Ovary (tissue), 9 donors: ENCODE results near the gene ABCF2. TPM values are rescaled to one million over a fixed set of nuclear protein-coding genes. Genes with fewer than 3 reads are reported as not detected.

Experiments
- DNase-seq, 5 donors: peaks; one replicate each; pipeline ENCODE4 v3.0.0-alpha.2; 2019 to 2020
- H3K27ac ChIP-seq, 2 donors: fragments of 200-600 bp; one replicate each; pipeline versions ENCODE4 v1.5.1 to v1.8.0; 2019 to 2022
- H3K27me3 ChIP-seq: fragments of 200-600 bp; one replicate; pipeline ENCODE4 v1.8.0; 2022
- H3K36me3 ChIP-seq: fragments of 200-600 bp; sonication (generic); one replicate; pipeline ENCODE4 v1.5.1; 2019
- H3K4me1 ChIP-seq: one replicate; pipeline ENCODE4 v1.8.1; 2013; ENCODE audit warnings: mild to moderate bottlenecking, moderate library complexity; ENCODE audit not compliant: insufficient read depth
- H3K4me3 ChIP-seq: fragments of 200-600 bp; sonication (generic); one replicate; pipeline ENCODE4 v1.5.1; 2017
- H3K9me3 ChIP-seq, 2 donors: fragments of 200-600 bp in 1 of 2; sonication (generic) in 1 of 2; one replicate each; pipeline versions ENCODE4 v1.5.1 to v1.8.1; 2013 to 2019; ENCODE audit warnings: mild to moderate bottlenecking in 1 of 2, moderate library complexity in 1 of 2
- EP300 ChIP-seq: sonication (generic); formaldehyde crosslinking; IDR thresholded peaks from one replicate; pipeline ENCODE4 v1.6.1; 2017; ENCODE audit warnings: antibody characterized with exemption
- POLR2A ChIP-seq: fragments of 450-650 bp; IDR thresholded peaks from one replicate; pipeline ENCODE4 v1.6.1; 2017; ENCODE audit warnings: antibody characterized with exemption, mild to moderate bottlenecking, moderate library complexity
- WGBS, 3 donors: extraction: QIAGEN DNeasy Blood & Tissue Kit in 1 of 3; methylation state at CpG; one replicate each; pipeline versions ENCODE4 v1.1.5 to v1.1.7; 2013 to 2017; 5-methylcytosine and 5-hydroxymethylcytosine counted together
- intact Hi-C, 4 donors: fragments of 100-400 bp; cut with DNase I; formaldehyde crosslinking; loops; one replicate each; pipeline versions ENCODE4 v1.11.0 to v1.15.1; 2022 to 2023
- polyA plus RNA-seq, 2 donors: library from polyadenylated mRNA; stranded (reverse); fragments of 200-250 nt in 1 of 2; fragments of 350-450 nt in 1 of 2; fragmentation: Illumina TruSeq in 1 of 2; extraction: RNeasy Lipid Tissue Mini Kit (QIAGEN cat#74804) in 1 of 2; gene quantifications; one replicate each; pipeline ENCODE4 v1.2.3, GENCODE V29; 2013 to 2014
- total RNA-seq, 7 donors: library from RNA; depleted of rRNA in 2 of 7; stranded (reverse); fragments of >200 nt in 2 of 7; fragmentation: NEBNext Ultra II Directional in 3 of 7; extraction: Animal tissue kit (Norgen Biotek cat#: 25700) in 3 of 7; gene quantifications; one replicate each; pipeline versions ENCODE4 v1.1.0 to v1.2.4, GENCODE V29; 2016 to 2023
- TF ChIP-seq, protein P1 (sequence below), 3 donors: fragments of 450-650 bp in 2 of 3; fragments of 200-600 bp in 1 of 3; IDR thresholded peaks; one replicate each; pipeline versions ENCODE4 v1.5.1 to v1.8.0; 2016 to 2022; ENCODE audit warnings: antibody characterized with exemption in 3 of 3, mild to moderate bottlenecking in 1 of 3
- donor health status: DM: no; HTN: no; CAD: no; lungs with moderate emphysema.
- donor health status: DM: no; HTN: no; CAD: no.
- donor health status: Bipolar disorder and iron deficiency.
- donor health status: DM: yes; HTN: yes; CAD: no.
- donor health status: DM: no; HTN: no; CAD: no.
- donor health status: DM: yes; HTN: yes; CAD: no.

Gene ABCF2
- total and polyA plus RNA-seq, 9 donors: 13.6 to 40.3 (median 27.6) TPM

DNA sequence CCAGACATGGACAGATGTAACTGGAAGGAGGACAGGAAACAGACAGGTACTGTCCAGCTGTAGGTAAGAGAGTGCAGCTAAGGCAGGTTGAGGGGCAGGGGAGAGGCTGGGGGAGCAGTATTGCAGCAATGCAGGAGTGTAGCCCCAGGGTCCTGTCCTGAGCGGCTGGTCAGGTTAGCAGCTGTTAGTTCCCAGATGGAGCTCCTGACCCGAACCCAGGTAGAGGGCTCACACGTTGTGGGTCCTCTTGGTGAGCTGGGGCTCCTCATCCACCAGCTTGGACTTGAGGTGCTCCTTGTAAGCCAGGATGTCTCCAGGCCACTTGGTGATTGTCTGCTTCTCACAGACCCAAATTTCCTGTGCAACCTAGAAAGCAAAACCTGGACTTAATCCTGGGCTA lies 13.2 kb downstream of the ABCF2 start:
- 58 to 72% (median 66%) methylated on average over 3 of the region's 3 CpGs for WGBS, 3 donors
- Histone ChIP-seq H3K4me3 (no peak overlapping the region), H3K27me3 (no peaks in the 10 kb centered on the region), H3K9me3 (no peaks in the 10 kb centered on the region), H3K27ac (no peak overlapping the region), H3K4me1 (no peaks in the 10 kb centered on the region), H3K36me3 (no peaks in the 10 kb centered on the region)
- DNase-seq: no peak
- TF ChIP-seq, protein P1, sequence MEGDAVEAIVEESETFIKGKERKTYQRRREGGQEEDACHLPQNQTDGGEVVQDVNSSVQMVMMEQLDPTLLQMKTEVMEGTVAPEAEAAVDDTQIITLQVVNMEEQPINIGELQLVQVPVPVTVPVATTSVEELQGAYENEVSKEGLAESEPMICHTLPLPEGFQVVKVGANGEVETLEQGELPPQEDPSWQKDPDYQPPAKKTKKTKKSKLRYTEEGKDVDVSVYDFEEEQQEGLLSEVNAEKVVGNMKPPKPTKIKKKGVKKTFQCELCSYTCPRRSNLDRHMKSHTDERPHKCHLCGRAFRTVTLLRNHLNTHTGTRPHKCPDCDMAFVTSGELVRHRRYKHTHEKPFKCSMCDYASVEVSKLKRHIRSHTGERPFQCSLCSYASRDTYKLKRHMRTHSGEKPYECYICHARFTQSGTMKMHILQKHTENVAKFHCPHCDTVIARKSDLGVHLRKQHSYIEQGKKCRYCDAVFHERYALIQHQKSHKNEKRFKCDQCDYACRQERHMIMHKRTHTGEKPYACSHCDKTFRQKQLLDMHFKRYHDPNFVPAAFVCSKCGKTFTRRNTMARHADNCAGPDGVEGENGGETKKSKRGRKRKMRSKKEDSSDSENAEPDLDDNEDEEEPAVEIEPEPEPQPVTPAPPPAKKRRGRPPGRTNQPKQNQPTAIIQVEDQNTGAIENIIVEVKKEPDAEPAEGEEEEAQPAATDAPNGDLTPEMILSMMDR (IDR thresholded peaks at IDR 0.05): no peak
- TF ChIP-seq POLR2A: no peak
- no peak for TF ChIP-seq EP300
- intact Hi-C loops: no loop called here

- Histone ChIP-seq H3K4me1 (no peaks in the 10 kb centered on the region), H3K36me3 (no peaks in the 10 kb centered on the region)
- intact Hi-C loops: no loop called here
Measured at GRCh38 chr7:151212626-151213025, 14.4 kb downstream of the ABCF2 start.

DNA sequence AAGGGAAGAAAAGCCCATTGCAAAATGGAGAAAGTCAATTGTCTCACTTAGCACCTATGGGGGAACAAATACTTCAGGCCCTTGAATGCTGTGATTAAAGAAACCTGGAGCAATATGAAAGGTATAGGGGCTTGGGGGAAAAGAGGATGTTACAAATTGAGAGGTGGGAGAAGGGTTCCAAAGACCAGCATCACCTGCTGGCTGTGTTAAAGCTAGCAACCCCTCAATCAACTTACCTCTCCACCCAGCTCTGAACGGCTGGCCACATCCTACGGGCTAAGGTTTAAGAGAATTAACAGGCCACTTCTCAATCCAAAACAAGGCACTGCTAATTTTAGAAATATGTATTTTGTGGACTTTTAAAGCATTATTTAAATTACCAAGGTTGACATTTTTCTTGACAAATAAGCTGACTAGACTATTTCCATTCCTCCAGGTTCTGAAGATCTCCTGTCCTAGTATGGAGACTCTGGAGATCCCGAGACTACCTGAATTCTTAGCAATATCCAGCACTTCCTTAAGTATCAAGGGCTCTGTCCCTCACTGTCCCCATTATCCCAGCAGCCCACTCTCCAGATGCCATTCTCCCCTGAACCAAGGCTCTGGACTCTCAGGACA lies 15.7 kb downstream of the ABCF2 start:
- Histone ChIP-seq H3K4me1 (no peaks in the 10 kb centered on the region), H3K27me3 (no peaks in the 10 kb centered on the region), H3K4me3 (no peak overlapping the region), H3K27ac (no peak overlapping the region), H3K36me3 (no peaks in the 10 kb centered on the region), H3K9me3 (no peaks in the 10 kb centered on the region)
- WGBS, 3 donors: 66 to 82% (median 78%) methylated on average over 3 of the region's 3 CpGs
- intact Hi-C loops: no loop called here
- no peak for DNase-seq
- TF ChIP-seq POLR2A: no peak
- no peak for TF ChIP-seq EP300
- TF ChIP-seq, protein P1 (IDR thresholded peaks at IDR 0.05): no peak

More at GRCh38 chr7:151212626-151213025, 14.4 kb downstream of the ABCF2 start:
- Histone ChIP-seq H3K27ac (no peak overlapping the region), H3K4me3 (no peak overlapping the region), H3K27me3 (no peaks in the 10 kb centered on the region), H3K9me3 (no peaks in the 10 kb centered on the region)
- TF ChIP-seq EP300: no peak
- no peak for TF ChIP-seq POLR2A
- TF ChIP-seq, protein P1 (IDR thresholded peaks at IDR 0.05): no peak
- 77 to 90% (median 80%) methylated on average over 5 of the region's 5 CpGs for WGBS, 3 donors
- no peak for DNase-seq

DNA sequence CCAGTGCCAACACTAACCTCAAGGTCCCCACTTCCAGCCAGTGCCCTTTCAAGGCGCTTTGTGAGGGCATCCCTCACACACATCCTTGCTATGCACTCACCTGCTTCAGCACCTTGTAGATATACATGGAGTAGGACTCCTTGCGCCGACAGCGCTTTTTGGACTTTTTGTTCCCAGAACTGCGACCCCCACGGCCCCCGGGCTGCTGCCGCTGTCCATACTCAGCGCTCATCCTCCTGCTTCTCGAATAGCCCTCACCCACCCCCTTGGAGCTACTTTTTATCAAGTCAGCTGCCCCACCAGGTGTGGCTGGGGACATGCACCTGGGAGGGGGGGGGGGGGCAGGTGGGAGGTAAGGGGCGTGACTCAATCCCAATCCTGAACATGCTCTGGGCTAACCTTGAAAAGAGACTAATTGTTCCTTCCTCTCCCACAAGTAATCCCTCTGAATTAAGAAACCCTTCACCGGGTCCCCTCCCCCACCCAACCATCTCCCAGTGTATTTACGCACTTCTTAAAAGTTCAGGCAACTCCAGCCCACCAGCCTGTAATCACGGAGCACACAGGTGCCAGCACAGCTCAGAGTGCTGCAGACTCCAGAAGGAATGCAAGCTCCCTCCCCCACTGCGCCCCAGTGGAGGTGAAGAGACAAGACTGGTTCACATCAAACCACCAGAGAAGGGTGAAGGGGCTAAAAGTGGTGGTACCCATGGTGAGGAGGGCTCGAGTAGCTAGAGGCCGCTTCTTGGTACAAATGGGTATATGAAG lies 16.7 kb downstream of the ABCF2 start, which contains the start of gene H2BK1:
Gene H2BK1, minus strand, starts transcription at position 402 of the 768 bp plus-strand sequence. Its CDS starts 170 bp downstream, at position 232.
- Histone ChIP-seq H3K9me3 (no peaks in the 10 kb centered on the region), H3K27ac (no peak within 1 kb of the TSS), H3K4me3 (no peak within 1 kb of the TSS), H3K27me3 (no peaks in the 10 kb centered on the region), H3K4me1 (no peaks in the 10 kb centered on the region), H3K36me3 (no peaks in the 10 kb centered on the region)
- intact Hi-C loops: no loop called here
- 67 to 76% (median 76%) methylated on average over 17 of the region's 17 CpGs for WGBS, 3 donors
- DNase-seq: no peak
- no peak for TF ChIP-seq EP300
- TF ChIP-seq POLR2A: no peak
- TF ChIP-seq, protein P1 (IDR thresholded peaks at IDR 0.05): no peak
